ENCODE data around the gene SHH. TPM values are rescaled to one million over a fixed set of nuclear protein-coding genes. Genes with fewer than 3 reads are reported as not detected.

The SHH gene
- total RNA-seq, 1 donor from 2014 or later = 0.58 TPM

DNA sequence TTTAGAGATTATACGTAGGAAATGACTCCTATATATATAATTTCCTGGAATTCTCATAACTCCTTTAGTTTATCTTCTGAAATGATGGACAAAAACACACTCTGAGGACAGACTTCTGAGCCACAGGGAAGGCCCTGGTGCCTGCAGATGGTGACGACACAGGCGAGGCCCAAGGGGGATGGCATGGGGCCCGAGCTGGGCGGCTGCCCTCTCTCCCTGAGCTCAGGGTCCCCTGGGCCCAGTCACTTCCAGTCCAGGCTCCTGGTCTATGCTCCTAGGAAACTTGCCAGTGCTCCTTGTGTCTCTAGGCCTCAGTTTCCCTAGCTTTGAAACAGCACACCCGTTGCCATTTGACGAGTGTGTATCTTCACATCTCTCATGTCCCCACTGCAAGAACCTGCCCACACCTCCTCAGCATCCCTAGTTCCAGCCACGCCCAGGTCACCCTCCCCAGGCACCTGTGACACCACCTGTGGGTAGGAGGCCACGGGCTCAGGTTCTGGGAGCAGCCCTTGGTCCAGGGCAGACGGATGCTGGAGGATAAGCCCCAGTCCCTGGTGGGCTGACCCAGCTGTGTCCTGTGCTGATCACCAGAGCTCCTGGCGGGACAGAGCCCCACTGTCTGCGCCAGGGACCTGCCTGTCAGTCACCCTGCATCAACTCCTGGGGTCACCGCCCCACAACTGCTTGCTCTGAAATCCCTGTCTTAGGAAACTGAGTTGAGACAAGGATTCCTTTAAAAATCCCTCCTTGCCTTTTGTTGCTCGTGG is 23.4 kb upstream of the SHH start:
- no peak for DNase-seq (ENCODE audit: low spot score in 2 of 2, unreplicated experiment in 2 of 2)
- Mint-ChIP-seq H3K4me3 (no peak overlapping the region), H3K27ac (no peak overlapping the region), H3K36me3 (no peaks in the 10 kb centered on the region), H3K9me3 (no peaks in the 10 kb centered on the region), H3K27me3 (ENCODE audit: low read depth) (peaks cover 46% of the 10 kb centered on the region), H3K4me1 (no peaks in the 10 kb centered on the region)
- TF ChIP-seq, protein P1, sequence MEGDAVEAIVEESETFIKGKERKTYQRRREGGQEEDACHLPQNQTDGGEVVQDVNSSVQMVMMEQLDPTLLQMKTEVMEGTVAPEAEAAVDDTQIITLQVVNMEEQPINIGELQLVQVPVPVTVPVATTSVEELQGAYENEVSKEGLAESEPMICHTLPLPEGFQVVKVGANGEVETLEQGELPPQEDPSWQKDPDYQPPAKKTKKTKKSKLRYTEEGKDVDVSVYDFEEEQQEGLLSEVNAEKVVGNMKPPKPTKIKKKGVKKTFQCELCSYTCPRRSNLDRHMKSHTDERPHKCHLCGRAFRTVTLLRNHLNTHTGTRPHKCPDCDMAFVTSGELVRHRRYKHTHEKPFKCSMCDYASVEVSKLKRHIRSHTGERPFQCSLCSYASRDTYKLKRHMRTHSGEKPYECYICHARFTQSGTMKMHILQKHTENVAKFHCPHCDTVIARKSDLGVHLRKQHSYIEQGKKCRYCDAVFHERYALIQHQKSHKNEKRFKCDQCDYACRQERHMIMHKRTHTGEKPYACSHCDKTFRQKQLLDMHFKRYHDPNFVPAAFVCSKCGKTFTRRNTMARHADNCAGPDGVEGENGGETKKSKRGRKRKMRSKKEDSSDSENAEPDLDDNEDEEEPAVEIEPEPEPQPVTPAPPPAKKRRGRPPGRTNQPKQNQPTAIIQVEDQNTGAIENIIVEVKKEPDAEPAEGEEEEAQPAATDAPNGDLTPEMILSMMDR (IDR thresholded peaks at IDR 0.05; ENCODE audit: unreplicated experiment) = no peak

DNA sequence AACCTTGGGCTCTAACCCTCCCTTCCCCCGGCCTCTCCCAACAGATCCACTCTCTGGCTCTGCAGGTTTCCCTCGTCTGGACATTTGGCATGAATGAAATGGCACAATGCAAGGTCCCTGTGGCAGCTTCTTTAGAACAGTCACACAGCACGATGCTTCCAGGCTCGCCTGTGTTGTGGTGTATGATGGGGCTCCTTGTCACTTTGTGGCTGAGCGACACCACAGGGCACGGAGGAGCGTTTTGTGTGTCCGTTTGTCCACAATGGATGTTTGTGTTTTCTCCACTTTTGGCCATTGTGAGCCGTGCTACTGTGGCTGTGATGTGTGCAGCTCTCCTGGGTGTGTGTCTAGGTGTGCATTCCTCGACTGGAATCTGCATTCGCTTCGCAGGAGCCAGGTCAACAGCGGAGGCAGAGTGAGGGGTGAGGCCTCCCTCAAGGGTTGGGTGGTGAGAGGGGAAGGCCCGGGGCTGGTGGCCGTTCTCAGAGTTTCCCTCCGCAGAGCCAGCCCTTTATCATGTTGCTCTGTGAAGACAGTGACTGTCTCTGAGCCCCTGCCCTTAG is 22.3 kb upstream of the SHH start:
- DNase-seq (ENCODE audit: low spot score in 2 of 2, unreplicated experiment in 2 of 2) = no peak
- Mint-ChIP-seq H3K9me3 (no peaks in the 10 kb centered on the region), H3K4me1 (no peaks in the 10 kb centered on the region), H3K4me3 (no peak overlapping the region), H3K27ac (no peak overlapping the region), H3K36me3 (no peaks in the 10 kb centered on the region), H3K27me3 (ENCODE audit: low read depth) (peaks cover 46% of the 10 kb centered on the region)
- TF ChIP-seq, protein P1 (IDR thresholded peaks at IDR 0.05; ENCODE audit: unreplicated experiment) = no peak

DNA sequence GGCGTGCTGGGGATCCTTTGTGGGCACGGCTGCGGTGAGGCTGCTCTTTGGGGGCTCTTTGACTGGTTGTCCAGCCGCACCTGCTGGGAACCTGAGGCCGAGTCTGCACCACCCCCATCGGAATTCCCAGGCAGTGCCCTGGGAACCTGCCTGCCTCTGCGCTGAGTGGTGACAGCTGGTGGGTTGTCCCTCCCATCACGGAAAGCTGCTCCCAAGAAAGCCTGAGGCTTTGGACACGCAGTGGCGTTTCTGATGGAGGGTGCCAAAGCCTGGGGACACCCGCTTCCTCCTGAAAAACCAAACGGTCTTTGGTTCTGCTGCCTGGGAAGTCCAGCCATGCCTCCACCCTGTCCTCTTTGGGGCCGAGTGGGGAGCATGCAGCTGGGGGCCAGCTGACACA is 21.4 kb upstream of the SHH start:
- no peak for DNase-seq (ENCODE audit: low spot score in 2 of 2, unreplicated experiment in 2 of 2)
- Mint-ChIP-seq H3K27ac (no peak overlapping the region), H3K4me1 (no peaks in the 10 kb centered on the region), H3K4me3 (no peak overlapping the region), H3K9me3 (no peaks in the 10 kb centered on the region), H3K27me3 (ENCODE audit: low read depth) (peaks cover 45% of the 10 kb centered on the region), H3K36me3 (no peaks in the 10 kb centered on the region)
- TF ChIP-seq, protein P1 (IDR thresholded peaks at IDR 0.05; ENCODE audit: unreplicated experiment) = no peak

DNA sequence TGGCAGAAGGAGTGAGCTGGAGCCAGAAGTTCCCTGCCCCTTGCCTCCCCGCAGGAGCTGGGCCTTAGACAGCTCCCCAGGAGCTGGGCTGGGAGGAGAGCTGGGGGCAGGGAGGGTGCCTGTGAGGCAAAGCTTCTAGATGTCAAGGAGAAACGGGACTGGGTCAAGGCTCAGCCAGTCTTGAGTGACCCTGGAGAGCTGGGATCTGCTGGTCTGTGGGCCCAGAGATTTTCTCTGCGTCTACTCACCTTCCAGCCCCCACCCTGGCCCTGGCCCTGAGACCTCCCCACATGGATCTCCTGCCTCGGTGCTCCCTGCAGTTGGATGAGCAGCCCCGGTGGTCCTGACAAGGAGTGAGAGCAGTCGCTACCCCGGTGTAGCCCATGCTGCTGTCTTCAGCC is 20.3 kb upstream of the SHH start:
- no peak overlapping the region for H3K27ac Mint-ChIP-seq
- TF ChIP-seq, protein P1 (IDR thresholded peaks at IDR 0.05; ENCODE audit: unreplicated experiment) = no peak
- H3K4me3 Mint-ChIP-seq = no peak overlapping the region

DNA sequence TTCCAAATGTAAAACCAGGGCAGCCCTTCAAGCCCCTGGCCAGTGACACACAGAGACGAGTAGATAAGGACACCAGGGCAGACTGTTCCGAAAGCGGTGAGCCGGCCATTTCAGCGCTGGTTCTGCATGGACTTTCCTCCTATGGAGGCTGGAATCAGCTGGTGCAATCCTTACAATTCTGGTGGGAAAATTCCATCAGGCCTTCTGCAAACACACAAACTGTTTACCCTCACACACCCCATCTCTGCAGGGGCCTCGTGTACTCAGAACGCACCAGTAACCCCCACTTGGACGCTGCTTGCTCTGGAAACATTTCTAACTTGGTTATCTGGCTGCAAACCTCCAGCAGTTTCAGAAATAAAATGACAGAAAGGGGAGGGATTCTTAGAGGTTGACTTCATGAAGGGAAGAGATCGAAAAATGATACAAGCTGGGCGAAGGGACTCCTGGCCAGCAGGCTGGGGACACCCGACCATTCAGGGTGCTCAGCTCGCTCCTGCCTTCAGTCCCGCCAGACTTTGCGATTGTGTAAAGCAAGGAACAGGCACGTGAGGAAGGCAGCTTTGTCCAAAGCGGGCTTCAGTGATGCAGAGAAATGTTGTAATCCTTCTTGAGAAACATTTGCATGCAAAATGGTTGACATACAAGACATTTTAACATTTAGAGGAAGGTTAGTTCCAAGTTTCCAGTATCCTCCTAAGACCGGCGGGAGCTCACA is 19.7 kb upstream of the SHH start:
- TF ChIP-seq, protein P1 (IDR thresholded peaks at IDR 0.05; ENCODE audit: unreplicated experiment) = no peak
- no peak for DNase-seq (ENCODE audit: low spot score in 2 of 2, unreplicated experiment in 2 of 2)
- Mint-ChIP-seq H3K27me3 (ENCODE audit: low read depth) (peaks cover 55% of the 10 kb centered on the region), H3K4me3 (no peak overlapping the region), H3K36me3 (no peaks in the 10 kb centered on the region), H3K27ac (no peak overlapping the region), H3K9me3 (no peaks in the 10 kb centered on the region), H3K4me1 (no peaks in the 10 kb centered on the region)

More for the DNA sequence above, 20.3 kb upstream of the SHH start:
- Mint-ChIP-seq H3K36me3 (no peaks in the 10 kb centered on the region), H3K27me3 (ENCODE audit: low read depth) (peaks cover 50% of the 10 kb centered on the region), H3K9me3 (no peaks in the 10 kb centered on the region), H3K4me1 (no peaks in the 10 kb centered on the region)
- DNase-seq (ENCODE audit: low spot score in 2 of 2, unreplicated experiment in 2 of 2) = no peak
